GM12878 (cell line): ENCODE results near the gene LRBA.

Experiments
- ASH2L ChIP-seq: fragments of 300-600, 200-600 bp; sonication (generic); IDR thresholded peaks from 2 replicates; pipeline ENCODE4 v1.6.1; 2017; ENCODE audit warnings: low read depth, mild to moderate bottlenecking, borderline replicate concordance
- ATF3 ChIP-seq: IDR thresholded peaks from 2 replicates; pipeline ENCODE4 v1.6.1; 2011; ENCODE audit warnings: low read depth, mild to moderate bottlenecking, low read length, moderate library complexity, borderline replicate concordance; ENCODE audit errors: extremely low read depth
- CTCF ChIP-seq, 3 experiments: IDR thresholded peaks in 2 of 3; conservative IDR thresholded peaks in 1 of 3; 2 replicates each; pipeline ENCODE4 v1.5.1; 2011; ENCODE audit warnings: low read depth in 3 of 3, low read length in 3 of 3, mild to moderate bottlenecking in 3 of 3, control low read depth in 2 of 3, moderate library complexity in 2 of 3, inconsistent platforms in 1 of 3, mixed read lengths in 1 of 3; ENCODE audit not compliant: control insufficient read depth in 2 of 3, insufficient read depth in 1 of 3; ENCODE audit errors: extremely low read depth in 1 of 3
- KLF5 ChIP-seq: fragments of 450-650 bp; IDR thresholded peaks from 2 replicates; pipeline ENCODE4 v1.6.1; 2014; ENCODE audit warnings: mild to moderate bottlenecking; ENCODE audit not compliant: partially characterized antibody
- MAX ChIP-seq: IDR thresholded peaks from 2 replicates; pipeline ENCODE4 v1.6.1; 2012; ENCODE audit warnings: low read depth, low read length, improper control_type of control experiment
- PRDM15 ChIP-seq: fragments of 450-650 bp; formaldehyde crosslinking; IDR thresholded peaks from 2 replicates; pipeline ENCODE4 v1.4.0; 2020; ENCODE audit warnings: mild to moderate bottlenecking, moderate library complexity
- SP1 ChIP-seq: IDR thresholded peaks from one replicate; pipeline ENCODE4 v1.6.1; 2011; ENCODE audit warnings: low read depth, low read length
- TARDBP ChIP-seq: IDR thresholded peaks from 2 replicates; pipeline ENCODE4 v1.6.1; 2016; ENCODE audit warnings: borderline replicate concordance
- TCF7 ChIP-seq: IDR thresholded peaks from 2 replicates; pipeline ENCODE4 v1.6.1; 2014; ENCODE audit warnings: antibody characterized with exemption, borderline replicate concordance

- TF ChIP-seq PRDM15 (no peak), ATF3 (no peak), MAX (no peak), SP1 (no peak), CTCF (IDR thresholded peaks at IDR 0.05 in 2 of 3, conservative IDR thresholded peaks at IDR 0.05 in 1 of 3; ENCODE audit: control insufficient read depth in 2 of 3, extremely low read depth in 1 of 3, insufficient read depth in 1 of 3, low read depth in 3 of 3, low read length in 3 of 3) (no peak), KLF5 (no peak), TARDBP (no peak), ASH2L (no peak), TCF7 (no peak)
These were observed 40.8 kb downstream of the LRBA start for GRCh38 chr4:150974252-150974640.
